Astrocyte (in vitro differentiated cells and primary cell): ENCODE data around the gene EFS. TPM values are rescaled to one million over a fixed set of nuclear protein-coding genes. Genes with fewer than 3 reads are reported as not detected.

Experiments
- DNase-seq: peaks from one replicate; pipeline ENCODE4 v3.0.0-alpha.2; 2010; ENCODE audit warnings: low read depth
- FAIRE-seq: peaks from 2 replicates; lab custom pipeline; 2011; peaks lifted over from hg19 to GRCh38; lab: Jason Lieb, UNC
- H2AFZ ChIP-seq: 2 replicates; pipeline ENCODE4 v1.6.0; 2012; ENCODE audit warnings: low read depth, low read length, inconsistent platforms
- H3K27ac ChIP-seq: 2 replicates; pipeline ENCODE4 v1.5.1; 2011; ENCODE audit warnings: low read depth, low read length, inconsistent platforms
- H3K27me3 ChIP-seq: 2 replicates; pipeline ENCODE4 v1.6.0; 2011; ENCODE audit warnings: low read length, inconsistent platforms; ENCODE audit not compliant: insufficient read depth
- H3K36me3 ChIP-seq: 2 replicates; pipeline ENCODE4 v1.5.1; 2011; ENCODE audit warnings: low read length, inconsistent platforms; ENCODE audit not compliant: insufficient read depth
- H3K4me1 ChIP-seq: 2 replicates; pipeline ENCODE4 v1.5.1; 2011; ENCODE audit warnings: low read length, inconsistent platforms; ENCODE audit not compliant: insufficient read depth
- H3K4me2 ChIP-seq: 2 replicates; pipeline ENCODE4 v1.6.0; 2012; ENCODE audit warnings: low read length, inconsistent platforms
- H3K4me3 ChIP-seq: 2 replicates; pipeline ENCODE4 v1.5.1; 2011; ENCODE audit warnings: low read depth, mild to moderate bottlenecking, low read length, inconsistent platforms; ENCODE audit not compliant: insufficient read depth
- H3K79me2 ChIP-seq: 2 replicates; pipeline ENCODE4 v1.6.0; 2012; ENCODE audit warnings: mild to moderate bottlenecking, low read length, inconsistent platforms; ENCODE audit not compliant: insufficient read depth
- H3K9ac ChIP-seq: 2 replicates; pipeline ENCODE4 v1.6.0; 2012; ENCODE audit warnings: mild to moderate bottlenecking, low read length, inconsistent platforms
- H3K9me3 ChIP-seq: 2 replicates; pipeline ENCODE4 v1.5.1; 2012; ENCODE audit warnings: low read depth, mild to moderate bottlenecking, low read length, inconsistent platforms; ENCODE audit not compliant: insufficient read depth
- H4K20me1 ChIP-seq: 2 replicates; pipeline ENCODE4 v1.6.0; 2012; ENCODE audit warnings: low read length, inconsistent platforms; ENCODE audit not compliant: insufficient read depth
- H3K27ac Mint-ChIP-seq: one replicate; pipeline ENCODE4 v1.8.0; 2021; ENCODE audit warnings: mild to moderate bottlenecking, mixed read lengths; ENCODE audit not compliant: unreplicated experiment
- H3K27me3 Mint-ChIP-seq: one replicate; pipeline ENCODE4 v1.8.0; 2021; ENCODE audit warnings: low read depth, mixed read lengths; ENCODE audit not compliant: unreplicated experiment
- H3K36me3 Mint-ChIP-seq: one replicate; pipeline ENCODE4 v1.8.0; 2021; ENCODE audit warnings: low read depth, mixed read lengths; ENCODE audit not compliant: unreplicated experiment
- H3K4me1 Mint-ChIP-seq: one replicate; pipeline ENCODE4 v1.8.0; 2021; ENCODE audit warnings: low read depth, mixed read lengths; ENCODE audit not compliant: unreplicated experiment
- H3K4me3 Mint-ChIP-seq: one replicate; pipeline ENCODE4 v1.8.0; 2021; ENCODE audit warnings: mild to moderate bottlenecking, moderate library complexity, mixed read lengths; ENCODE audit not compliant: unreplicated experiment
- H3K9me3 Mint-ChIP-seq: one replicate; pipeline ENCODE4 v1.8.0; 2021; ENCODE audit warnings: mild to moderate bottlenecking, mixed read lengths; ENCODE audit not compliant: unreplicated experiment
- CTCF ChIP-seq: IDR thresholded peaks from 2 replicates; pipeline ENCODE4 v1.5.1; 2011; ENCODE audit warnings: low read depth, mild to moderate bottlenecking, inconsistent platforms, low read length, moderate library complexity; ENCODE audit not compliant: insufficient read depth
- EZH2 ChIP-seq: IDR thresholded peaks from 2 replicates; pipeline ENCODE4 v1.6.1; 2012; ENCODE audit warnings: mild to moderate bottlenecking, low read length, inconsistent platforms; ENCODE audit not compliant: insufficient read depth
- total RNA-seq: library from RNA; stranded (reverse); gene quantifications from 2 replicates; pipeline ENCODE4 v1.2.1, GENCODE V29; 2021

Gene EFS
- total RNA-seq, 1 donor from 2014 or later: 6.5 TPM

- no peak for DNase-seq
- Histone ChIP-seq H3K4me2 (no peak overlapping the region), H3K9ac (no peak overlapping the region), H2AFZ (no peak overlapping the region), H3K4me1 (no peaks in the 10 kb centered on the region), H3K79me2 (no peaks in the 10 kb centered on the region), H3K9me3 (no peaks in the 10 kb centered on the region), H3K27me3 (peaks cover 3% of the 10 kb centered on the region), H3K36me3 (no peaks in the 10 kb centered on the region), H3K27ac (no peak overlapping the region), H3K4me3 (no peak overlapping the region), H4K20me1 (peaks cover 5% of the 10 kb centered on the region)
- Mint-ChIP-seq H3K27me3 (peaks cover 7% of the 10 kb centered on the region), H3K4me3 (no peak overlapping the region), H3K27ac (peak overlapping the region; percentile 69), H3K36me3 (peaks cover 21% of the 10 kb centered on the region), H3K9me3 (peaks cover 2% of the 10 kb centered on the region), H3K4me1 (no peaks in the 10 kb centered on the region)
- no peak for TF ChIP-seq EZH2
- no peak for TF ChIP-seq CTCF
- FAIRE-seq: no peak
Measured at GRCh38 chr14:23346693-23347405, 18.1 kb downstream of the EFS start.

GRCh38 chr14:23345987-23346692 is 18.8 kb downstream of the EFS start:
- peaks cover 2% of the 10 kb centered on the region for H3K9me3 Mint-ChIP-seq
- peaks cover 3% of the 10 kb centered on the region for H3K27me3 ChIP-seq
- H3K27me3 Mint-ChIP-seq: peaks cover 5% of the 10 kb centered on the region
- H3K27ac ChIP-seq: no peak overlapping the region
- H3K4me3 ChIP-seq: no peak overlapping the region
- H3K9ac ChIP-seq: no peak overlapping the region
- no peak overlapping the region for H3K27ac Mint-ChIP-seq
- H3K9me3 ChIP-seq: no peaks in the 10 kb centered on the region
- no peak overlapping the region for H3K4me2 ChIP-seq
- no peaks in the 10 kb centered on the region for H3K36me3 ChIP-seq
- no peak for FAIRE-seq
- no peaks in the 10 kb centered on the region for H3K4me1 Mint-ChIP-seq
- H3K79me2 ChIP-seq: no peaks in the 10 kb centered on the region
- H3K36me3 Mint-ChIP-seq: peaks cover 19% of the 10 kb centered on the region
- no peaks in the 10 kb centered on the region for H3K4me1 ChIP-seq
- TF ChIP-seq CTCF: no peak
- no peak for DNase-seq
- H4K20me1 ChIP-seq: no peaks in the 10 kb centered on the region
- H2AFZ ChIP-seq: no peak overlapping the region
- H3K4me3 Mint-ChIP-seq: peak overlapping the region; percentile 10

GRCh38 chr14:23344481-23344880 is 20.5 kb downstream of the EFS start:
- no peak overlapping the region for H3K4me3 ChIP-seq
- H3K27ac ChIP-seq: no peak overlapping the region
- H3K36me3 Mint-ChIP-seq: peaks cover 13% of the 10 kb centered on the region
- peaks cover under 1% of the 10 kb centered on the region for H3K27me3 Mint-ChIP-seq
- H3K4me2 ChIP-seq: no peak overlapping the region
- H3K9ac ChIP-seq: no peak overlapping the region
- no peak for DNase-seq
- no peaks in the 10 kb centered on the region for H3K4me1 ChIP-seq
- H4K20me1 ChIP-seq: no peaks in the 10 kb centered on the region
- H3K9me3 ChIP-seq: no peaks in the 10 kb centered on the region
- H3K4me1 Mint-ChIP-seq: no peaks in the 10 kb centered on the region
- no peaks in the 10 kb centered on the region for H3K79me2 ChIP-seq
- FAIRE-seq: no peak
- TF ChIP-seq EZH2 (no peak), CTCF (no peak)
- H3K27me3 ChIP-seq: peaks cover 3% of the 10 kb centered on the region
- H3K9me3 Mint-ChIP-seq: no peaks in the 10 kb centered on the region
- H3K27ac Mint-ChIP-seq: no peak overlapping the region
- H2AFZ ChIP-seq: no peak overlapping the region
- no peak overlapping the region for H3K4me3 Mint-ChIP-seq
- H3K36me3 ChIP-seq: no peaks in the 10 kb centered on the region
